Stimulated activated CD4-positive, alpha-beta T cell treated with anti-CD3 and anti-CD28 coated beads, Interleukin-4, amount 100 ng/mL, for 24 hours (primary cell): ENCODE data around the gene CCDC30.
"Not testable (repeated sequence)": the region's sequence is repeated elsewhere in the genome, so short reads cannot be mapped to it uniquely, and the experiment has no call there.

ENCODE experiments used
- DNase-seq: peaks from one replicate; pipeline ENCODE4 v3.0.0-alpha.2; 2020

Gene CCDC30

DNA sequence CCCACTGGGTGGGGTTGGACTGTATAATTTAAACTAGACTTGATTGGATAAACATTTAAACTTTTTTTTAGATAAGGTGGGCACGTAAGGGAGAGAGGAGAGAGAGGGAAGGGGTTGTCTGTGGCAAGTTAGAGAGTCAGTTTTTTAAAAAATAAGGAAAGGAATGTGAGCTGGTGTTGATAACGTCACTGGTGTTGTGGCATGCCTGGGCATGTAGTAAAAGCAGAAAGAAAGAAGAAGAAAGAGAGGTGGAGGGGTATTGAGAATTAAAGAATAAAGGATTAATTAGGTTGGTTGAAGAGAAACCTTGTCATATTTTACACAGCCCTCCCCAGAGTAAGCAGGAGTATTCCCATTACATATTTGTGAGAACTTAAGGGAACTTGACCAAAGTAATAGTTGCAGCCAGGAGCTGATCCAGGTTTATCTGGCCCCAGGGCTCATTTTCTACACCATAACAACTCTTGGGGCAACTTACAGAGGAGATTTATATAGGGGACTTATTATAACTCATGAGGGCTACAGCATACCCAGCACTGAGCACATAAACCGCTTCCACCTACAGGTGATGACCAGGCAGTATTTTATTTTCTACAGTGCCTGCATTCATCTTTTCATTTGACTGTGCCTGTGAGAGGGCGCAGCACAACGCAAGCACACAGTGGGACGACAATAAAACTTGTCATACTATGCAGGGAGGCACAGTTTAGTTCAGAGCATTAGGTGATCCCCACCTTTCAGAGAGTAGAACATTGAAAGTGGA is 70.2 kb downstream of the CCDC30 start:
- no peak for DNase-seq

DNA sequence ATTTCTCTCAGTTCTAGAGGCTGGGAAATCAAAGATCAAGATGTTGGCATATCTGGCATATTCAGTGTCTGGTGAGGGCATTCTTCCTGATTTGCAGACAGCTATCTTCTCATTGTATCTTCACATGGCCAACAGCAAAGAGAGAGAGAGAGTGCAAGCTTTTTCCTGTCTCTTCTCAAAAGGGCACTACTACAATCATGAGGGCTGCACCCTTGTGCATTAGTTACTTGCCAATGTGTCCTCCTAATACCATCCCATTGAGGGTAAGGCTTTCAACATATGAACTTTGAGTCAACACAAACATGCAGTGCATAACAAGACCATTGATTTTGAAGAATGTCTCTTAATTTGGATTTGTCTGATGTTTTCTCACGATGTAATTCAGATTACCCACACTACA is 78.0 kb downstream of the CCDC30 start:
- no peak for DNase-seq

DNA sequence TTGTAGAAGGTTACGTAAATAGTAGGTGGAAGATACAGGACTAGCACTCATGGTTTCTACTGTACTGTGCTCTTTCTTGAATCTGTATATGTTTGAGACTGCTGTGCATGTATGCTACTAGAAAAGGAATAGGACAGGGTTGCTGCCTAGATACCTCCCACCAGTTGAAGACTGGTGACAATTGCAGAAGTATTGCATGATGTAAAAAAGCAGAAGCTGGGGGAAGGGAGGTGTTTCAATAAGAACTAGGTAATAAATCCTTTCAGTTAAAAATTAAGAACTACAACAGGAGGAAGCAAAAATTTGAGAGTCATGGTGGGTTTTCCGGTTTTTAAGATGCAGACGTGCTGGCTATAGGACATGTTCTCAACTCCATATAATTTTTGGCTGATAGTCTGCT is 88.1 kb downstream of the CCDC30 start:
- DNase-seq: no peak

DNA sequence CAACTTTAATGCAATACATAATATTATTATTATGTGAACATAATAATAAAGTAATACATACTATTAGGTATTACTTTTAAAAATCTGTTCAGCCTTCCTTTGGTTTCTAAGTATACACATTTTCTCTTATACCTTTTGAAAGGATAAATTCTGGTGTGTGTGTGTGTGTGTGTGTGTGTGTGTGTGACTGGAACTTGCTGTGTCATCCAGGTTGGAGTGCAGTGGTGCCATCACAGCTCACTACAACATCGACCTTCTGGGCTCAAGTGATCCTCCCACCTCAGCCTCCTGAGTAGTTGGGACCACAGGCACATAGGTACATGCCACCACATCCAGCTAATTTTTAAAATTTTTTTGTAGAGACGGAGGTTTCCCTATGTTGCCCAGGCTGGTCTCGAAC is 88.5 kb downstream of the CCDC30 start:
- DNase-seq: no peak

DNA sequence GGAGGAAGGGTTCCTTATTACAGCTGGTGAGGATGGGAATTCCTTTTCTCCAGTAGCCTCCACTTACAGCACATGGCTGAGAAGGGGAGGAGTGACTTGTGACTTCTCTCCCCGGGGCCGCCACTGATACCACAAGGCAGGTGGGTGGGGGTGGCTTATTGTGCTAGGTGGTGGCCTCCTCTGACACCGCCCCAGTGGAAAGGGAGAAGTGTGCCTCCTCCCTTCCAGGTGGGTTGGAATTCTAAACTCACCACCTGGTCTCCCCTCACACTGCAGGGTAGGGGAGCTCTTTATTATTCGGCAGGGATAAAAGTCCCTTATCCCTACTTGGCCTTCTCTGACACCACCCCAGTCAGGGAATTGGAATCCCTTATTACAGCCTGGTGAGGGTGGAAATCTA is 89.5 kb downstream of the CCDC30 start:
- DNase-seq: no peak

DNA sequence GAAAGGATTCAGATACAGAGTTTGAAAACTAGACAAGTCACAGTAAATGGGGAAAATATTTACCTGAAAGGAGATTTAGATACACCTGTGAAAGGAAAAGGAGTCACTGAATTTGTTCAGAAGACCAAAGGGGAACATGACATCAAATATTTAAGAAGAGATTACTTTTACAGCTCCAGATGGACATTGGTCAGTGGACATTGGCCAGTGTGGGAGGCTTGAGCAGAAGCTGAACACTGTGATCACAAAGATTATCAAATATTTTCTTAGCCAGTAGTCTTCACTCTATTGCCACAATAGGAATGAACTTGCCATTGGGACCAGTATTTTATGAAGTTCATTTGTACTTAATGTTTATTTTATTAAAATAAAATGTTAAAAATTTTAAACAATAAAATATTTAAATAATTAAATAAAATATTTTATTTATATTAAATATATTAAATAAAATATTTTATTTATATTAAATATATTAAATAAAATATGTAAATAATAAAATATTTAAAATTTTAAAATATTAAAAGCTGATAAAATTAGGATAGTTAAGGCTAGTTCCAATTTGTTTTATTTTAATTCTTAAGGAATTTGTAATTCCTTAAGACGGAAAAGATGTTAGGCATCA is 94.3 kb downstream of the CCDC30 start:
- DNase-seq: no peak

DNA sequence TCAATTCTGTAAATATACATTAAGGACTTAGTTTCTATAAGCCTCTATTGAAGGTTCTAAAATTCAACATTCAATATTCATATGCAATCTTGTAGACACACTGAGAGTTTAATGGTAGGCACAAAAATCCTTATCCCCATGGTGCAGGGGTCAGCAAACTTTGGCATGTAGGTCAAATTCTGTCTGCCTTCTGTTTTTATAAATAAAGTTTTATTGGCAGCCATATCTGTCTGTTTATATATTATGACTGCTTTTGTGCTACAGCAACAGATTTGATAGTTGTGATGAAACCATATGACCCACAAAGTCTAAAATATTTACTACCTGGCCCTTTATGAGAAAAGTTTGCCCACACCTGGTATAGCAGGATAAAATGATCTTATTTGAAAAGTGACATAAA is 104.0 kb downstream of the CCDC30 start:
- DNase-seq: no peak

DNA sequence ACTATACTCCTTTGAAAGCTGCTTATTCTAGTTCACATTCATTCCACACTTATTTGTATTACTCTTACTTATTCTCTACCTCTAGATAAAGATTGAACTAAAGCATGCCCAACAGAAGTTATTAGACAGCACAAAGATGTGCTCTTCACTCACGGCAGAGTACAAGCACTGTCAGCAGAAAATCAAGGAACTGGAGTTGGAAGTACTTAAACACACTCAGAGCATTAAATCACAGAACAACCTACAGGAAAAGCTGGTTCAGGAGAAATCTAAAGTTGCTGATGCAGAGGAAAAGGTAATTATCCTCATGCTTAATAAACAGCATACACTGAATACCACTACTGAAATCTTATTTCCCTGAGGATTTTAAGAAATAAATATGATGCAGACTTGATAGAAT is 113.8 kb downstream of the CCDC30 start:
- DNase-seq: no peak

DNA sequence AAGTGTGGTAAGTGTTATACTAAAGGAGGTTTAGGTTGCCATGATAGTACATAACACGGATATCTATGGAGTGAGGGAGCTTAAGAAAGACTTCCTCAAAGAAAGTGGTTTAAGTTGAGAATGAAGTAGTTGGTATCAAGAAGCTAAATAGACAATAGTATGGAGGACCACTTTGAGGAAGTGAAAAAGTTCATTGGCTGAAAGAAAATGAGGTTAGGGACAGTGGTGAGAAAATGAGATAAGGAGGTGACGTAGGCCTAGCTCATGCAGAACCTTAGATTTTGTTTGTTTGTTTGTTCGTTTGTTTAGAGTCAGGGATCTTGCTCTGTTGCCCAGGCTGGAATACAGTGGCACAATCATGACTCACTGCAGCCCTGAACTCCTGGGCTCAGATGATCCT is 122.9 kb downstream of the CCDC30 start:
- DNase-seq: no peak

DNA sequence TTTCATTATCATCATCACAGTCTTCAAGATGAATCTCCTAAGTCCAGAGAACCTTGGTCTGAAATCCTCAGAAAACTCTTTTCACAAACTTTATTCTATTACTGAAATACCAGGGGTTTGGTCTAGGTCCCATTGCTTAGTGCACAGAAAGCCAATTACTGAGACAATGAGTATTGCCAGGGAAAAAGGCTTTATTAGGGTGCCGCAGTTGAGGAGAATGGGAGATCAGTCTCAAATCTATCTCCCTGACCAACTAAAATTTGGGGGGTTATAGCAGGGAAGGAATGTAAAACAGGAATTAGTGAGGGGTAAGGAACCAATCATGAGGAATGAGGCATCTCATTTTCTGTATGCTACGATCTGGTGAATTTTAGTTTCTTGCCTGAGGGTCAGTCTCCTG is 124.7 kb downstream of the CCDC30 start:
- no peak for DNase-seq

DNA sequence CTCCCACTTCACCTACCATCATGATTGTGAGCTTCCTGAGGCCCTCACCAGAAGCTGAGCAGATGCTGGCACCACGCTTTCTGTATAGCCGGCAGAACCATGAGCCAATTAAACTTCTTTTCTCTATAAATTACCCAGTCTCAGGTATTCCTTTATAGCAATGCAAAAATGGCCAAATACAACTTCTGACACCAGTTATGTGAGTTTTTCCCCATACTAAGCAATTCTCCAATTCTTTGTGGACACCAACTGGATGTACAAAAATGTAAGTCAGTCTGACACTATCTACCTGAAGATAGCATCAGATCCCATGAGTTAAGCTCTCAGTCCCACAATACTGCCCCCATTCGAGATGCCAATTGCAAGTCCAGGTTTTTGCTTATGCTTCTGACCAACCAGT is 129.7 kb downstream of the CCDC30 start:
- DNase-seq: no peak

DNA sequence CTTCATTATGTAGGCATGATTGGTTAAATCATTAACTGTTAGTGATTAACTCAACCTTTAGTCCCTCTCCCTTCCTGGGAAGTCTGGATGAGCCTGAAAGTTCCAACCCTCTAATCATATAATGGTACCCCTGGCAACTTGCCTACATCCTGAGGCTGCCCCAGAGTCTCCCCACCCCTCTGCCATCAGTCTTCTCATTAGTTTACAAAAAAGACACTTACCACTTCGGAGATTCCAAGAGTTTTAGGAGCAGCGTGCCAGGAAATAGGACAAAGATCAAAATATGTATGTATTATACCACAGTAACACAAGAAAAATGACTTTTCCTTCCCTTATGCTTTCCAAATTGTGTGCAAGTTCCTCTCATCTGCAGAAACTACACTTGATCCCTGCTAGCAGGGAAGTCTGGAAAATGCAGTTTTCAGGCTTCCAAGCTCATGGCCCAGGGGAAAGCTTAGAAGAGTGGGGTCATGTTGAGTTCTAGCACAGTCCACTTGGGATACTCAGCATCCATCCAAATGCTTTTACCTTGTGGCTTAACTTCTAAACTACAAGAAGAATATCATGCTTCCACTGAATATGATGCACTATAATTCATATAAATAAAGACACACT is 130.5 kb downstream of the CCDC30 start:
- no peak for DNase-seq

DNA sequence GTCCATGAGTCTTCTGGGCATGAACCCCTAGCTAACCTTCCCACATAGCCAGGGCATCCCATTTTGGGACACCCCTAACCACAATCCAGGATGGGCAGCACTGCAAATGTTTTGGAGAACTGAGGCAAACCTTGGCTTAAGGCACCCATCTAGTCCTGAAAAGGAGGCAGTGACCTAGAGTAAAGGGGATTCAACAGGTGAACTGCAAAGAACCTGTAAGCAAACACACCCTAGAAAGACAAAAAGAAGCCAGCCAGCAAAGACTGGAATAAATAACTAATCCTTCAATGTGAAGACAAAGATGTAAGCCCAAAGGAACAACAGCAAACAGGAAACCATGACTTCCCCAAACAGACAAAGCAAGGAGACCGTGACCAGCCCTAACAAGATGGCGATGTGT is 138.4 kb downstream of the CCDC30 start:
- no peak for DNase-seq

DNA sequence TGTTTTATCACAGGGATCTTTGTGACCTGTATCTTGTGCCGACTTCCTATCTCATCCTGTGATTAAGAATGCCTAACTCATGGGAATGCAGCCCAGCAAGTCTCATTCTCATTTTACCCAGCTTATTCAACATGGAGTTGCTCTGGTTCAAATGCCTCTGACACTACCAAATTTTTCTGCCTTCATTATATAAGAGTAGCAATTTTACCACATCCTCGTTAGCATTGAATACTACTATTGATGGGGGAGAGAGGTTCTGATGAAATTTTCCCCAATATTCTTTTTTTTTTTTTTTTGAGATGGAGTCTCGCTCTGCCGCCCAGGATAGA is 150.7 kb downstream of the CCDC30 start:
- DNase-seq: no peak

- no peak for DNase-seq
These were observed 155.8 kb downstream of the CCDC30 start for GRCh38 chr1:42618866-42619265.

DNA sequence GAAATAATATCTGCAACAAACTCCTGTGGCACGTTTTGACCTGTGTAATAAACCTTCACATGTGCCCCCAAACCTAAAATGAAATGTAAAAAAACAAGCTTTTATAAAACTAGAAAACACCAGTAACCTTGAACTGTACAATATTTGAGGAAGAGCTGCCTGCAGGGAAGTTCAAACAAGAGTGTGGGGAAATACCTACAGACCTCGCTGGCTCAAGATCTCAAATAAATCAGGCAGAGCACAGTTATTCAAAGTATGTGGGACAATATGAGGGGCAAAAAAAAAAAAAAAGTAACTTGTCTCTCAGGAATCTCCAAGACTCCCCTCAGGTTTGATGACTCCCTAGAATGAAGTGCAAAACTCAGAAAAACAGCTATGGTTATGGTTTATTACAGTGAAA is 157.2 kb downstream of the CCDC30 start:
- DNase-seq: no peak

- not testable (repeated sequence) for DNase-seq
These were observed 158.1 kb downstream of the CCDC30 start for GRCh38 chr1:42621180-42621579.

GRCh38 chr1:42627205-42627604 is 164.1 kb downstream of the CCDC30 start:
- not testable (repeated sequence) for DNase-seq

DNA sequence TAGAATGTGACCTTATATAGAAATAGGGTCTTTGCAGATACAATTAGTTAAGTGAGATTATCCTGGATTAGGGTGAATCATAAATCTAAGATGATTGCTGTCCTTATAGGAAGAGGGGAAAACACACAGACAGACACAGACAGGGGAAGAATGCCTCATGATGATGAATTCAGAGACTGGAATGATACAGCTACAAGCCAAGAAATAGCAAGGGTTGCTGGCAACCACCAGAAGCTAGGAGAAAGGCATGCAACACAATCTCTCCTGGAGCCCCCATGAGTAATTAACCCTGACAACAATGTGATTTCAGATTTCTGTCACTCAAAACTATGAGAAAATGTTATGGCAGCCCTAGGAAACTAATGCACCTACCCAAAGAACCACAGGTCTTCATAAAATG is 176.0 kb downstream of the CCDC30 start:
- no peak for DNase-seq

GRCh38 chr1:42646056-42646455 is 183.0 kb downstream of the CCDC30 start:
- no peak for DNase-seq

GRCh38 chr1:42657201-42657600 is 194.1 kb downstream of the CCDC30 start:
- DNase-seq: no peak

DNA sequence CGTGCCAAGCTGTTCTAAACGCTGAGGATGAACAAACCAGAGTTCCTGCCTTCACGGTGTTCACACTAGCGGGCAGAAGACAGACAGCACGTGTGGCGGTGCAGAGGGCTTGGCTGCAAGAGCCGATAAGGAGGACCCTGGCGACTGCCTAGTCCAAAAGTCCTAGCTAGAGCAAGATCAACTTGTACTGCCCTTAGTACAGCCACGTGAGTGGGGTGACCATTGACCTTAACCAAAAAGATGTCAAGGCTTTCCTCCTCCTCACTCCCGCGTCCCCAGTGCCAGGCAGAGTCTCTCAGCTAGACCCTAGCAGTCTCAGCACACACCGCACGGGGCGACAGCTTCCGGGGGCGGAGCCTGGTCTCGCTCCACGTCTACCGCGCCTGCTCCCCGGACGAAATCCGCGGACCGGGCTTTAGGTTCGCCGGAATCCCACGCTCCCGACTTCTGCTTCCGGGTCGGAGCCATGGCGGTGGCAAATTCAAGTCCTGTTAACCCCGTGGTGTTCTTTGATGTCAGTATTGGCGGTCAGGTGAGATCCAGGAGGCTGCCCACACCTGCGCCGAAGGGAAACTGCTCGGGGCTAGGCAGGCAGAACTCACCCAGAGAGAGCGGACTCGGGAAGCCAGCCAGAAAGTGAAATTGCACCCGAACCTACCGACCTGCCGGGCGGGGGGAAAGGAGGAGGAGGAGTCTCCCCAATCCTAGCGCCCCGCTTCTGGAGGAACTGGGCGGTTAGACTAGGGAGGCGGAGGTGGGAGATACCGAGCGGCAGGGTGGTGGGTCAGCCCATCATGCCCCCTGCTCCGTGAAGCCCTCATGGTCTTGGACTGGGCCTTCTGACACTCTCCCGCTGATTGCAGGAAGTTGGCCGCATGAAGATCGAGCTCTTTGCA is 195.1 kb downstream of the CCDC30 start, which contains the start of gene PPIH:
Gene PPIH, plus strand, starts transcription at position 443 of the 896 bp plus-strand sequence. Its CDS starts 24 bp downstream, at position 467.
- DNase-seq: peak; percentile 97

DNA sequence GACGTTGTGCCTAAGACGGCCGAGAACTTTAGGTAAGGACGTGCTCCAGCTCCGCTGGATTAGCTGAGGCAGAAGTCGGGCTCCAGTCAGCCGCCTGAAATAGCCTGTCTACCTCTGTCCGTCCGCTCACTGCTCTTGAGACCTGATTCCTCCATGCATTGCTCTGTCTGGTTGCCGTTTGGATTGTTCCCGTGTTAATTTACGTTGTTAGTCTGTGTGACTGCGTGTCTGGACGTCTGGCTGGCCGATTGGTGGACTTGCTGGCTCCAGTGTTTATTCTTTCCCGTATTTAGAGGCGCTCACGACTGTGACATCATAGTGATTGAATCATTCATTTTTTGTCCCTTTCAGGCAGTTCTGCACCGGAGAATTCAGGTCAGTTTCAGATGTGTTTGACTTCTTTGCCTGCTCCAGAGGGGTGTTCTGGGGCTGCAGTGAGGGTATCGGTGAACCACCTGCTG is 195.8 kb downstream of the CCDC30 start:
- no peak for DNase-seq
